WTC11 (cell line): ENCODE data around the gene KCTD11.

Experiments used
- ATF3 ChIP-seq: sonication (generic); formaldehyde crosslinking; conservative IDR thresholded peaks from 2 replicates; pipeline ENCODE4 v1.8.1; 2022; ENCODE audit warnings: mild to moderate bottlenecking, missing genetic modification reagents
- CBFB ChIP-seq: sonication (generic); formaldehyde crosslinking; IDR thresholded peaks from 2 replicates; pipeline ENCODE4 v1.8.1; 2022; ENCODE audit warnings: mild to moderate bottlenecking, low read depth, missing genetic modification reagents
- CTCF ChIP-seq: fragments of 200-600 bp; IDR thresholded peaks from 2 replicates; pipeline ENCODE4 v1.8.0; 2022; ENCODE audit warnings: antibody characterized with exemption
- FOXK1 ChIP-seq: sonication (generic); formaldehyde crosslinking; IDR thresholded peaks from 2 replicates; pipeline ENCODE4 v1.8.0; 2022; ENCODE audit warnings: mild to moderate bottlenecking, moderate library complexity, missing genetic modification reagents
- NFYB ChIP-seq: sonication (generic); formaldehyde crosslinking; conservative IDR thresholded peaks from 2 replicates; pipeline ENCODE4 v1.8.0; 2022; ENCODE audit warnings: low read depth, missing genetic modification reagents
- RELA ChIP-seq: sonication (generic); formaldehyde crosslinking; IDR thresholded peaks from 2 replicates; pipeline ENCODE4 v1.8.1; 2022; ENCODE audit warnings: missing genetic modification reagents, mild to moderate bottlenecking, borderline replicate concordance
- TF ChIP-seq, protein P1 (sequence below): sonication (generic); formaldehyde crosslinking; IDR thresholded peaks from 2 replicates; pipeline ENCODE4 v1.8.0; 2022; ENCODE audit warnings: mild to moderate bottlenecking, missing genetic modification reagents

- TF ChIP-seq CTCF (no peak), CBFB (no peak), FOXK1 (CRISPR knock-in tag) (no peak), NFYB (CRISPR knock-in tag) (no peak), RELA (CRISPR knock-in tag) (no peak), ATF3 (CRISPR knock-in tag) (no peak)
- TF ChIP-seq, protein P1, sequence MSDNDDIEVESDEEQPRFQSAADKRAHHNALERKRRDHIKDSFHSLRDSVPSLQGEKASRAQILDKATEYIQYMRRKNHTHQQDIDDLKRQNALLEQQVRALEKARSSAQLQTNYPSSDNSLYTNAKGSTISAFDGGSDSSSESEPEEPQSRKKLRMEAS: no peak
Measured at GRCh38 chr17:7308625-7309433, 43.1 kb upstream of the KCTD11 start.
